Osteocyte (in vitro differentiated cells): ENCODE results near the gene CRTC1. TPM values are rescaled to one million over a fixed set of nuclear protein-coding genes. Genes with fewer than 3 reads are reported as not detected.

ENCODE experiments used
- DNase-seq: peaks from one replicate; pipeline ENCODE4 v3.0.0; 2021; ENCODE audit warnings: mixed read lengths; ENCODE audit not compliant: unreplicated experiment; ENCODE audit errors: extremely low spot score
- H3K27ac Mint-ChIP-seq: one replicate; pipeline ENCODE4 v1.8.0; 2021; ENCODE audit warnings: mild to moderate bottlenecking, mixed read lengths; ENCODE audit not compliant: unreplicated experiment
- H3K27me3 Mint-ChIP-seq: one replicate; pipeline ENCODE4 v1.8.0; 2021; ENCODE audit warnings: mixed read lengths; ENCODE audit not compliant: unreplicated experiment
- H3K36me3 Mint-ChIP-seq: one replicate; pipeline ENCODE4 v1.8.0; 2021; ENCODE audit warnings: mixed read lengths; ENCODE audit not compliant: unreplicated experiment
- H3K4me1 Mint-ChIP-seq: one replicate; pipeline ENCODE4 v1.8.0; 2021; ENCODE audit warnings: mixed read lengths; ENCODE audit not compliant: unreplicated experiment
- H3K4me3 Mint-ChIP-seq: one replicate; pipeline ENCODE4 v1.8.0; 2021; ENCODE audit warnings: mild to moderate bottlenecking, moderate library complexity, mixed read lengths; ENCODE audit not compliant: unreplicated experiment
- H3K9me3 Mint-ChIP-seq: one replicate; pipeline ENCODE4 v1.8.0; 2021; ENCODE audit warnings: mixed read lengths; ENCODE audit not compliant: unreplicated experiment
- total RNA-seq: library from RNA; stranded (reverse); gene quantifications from 2 replicates; pipeline ENCODE4 v1.2.1, GENCODE V29; 2021
- TF ChIP-seq, protein P1 (sequence below): fragments of 200-600 bp; sonication (generic); IDR thresholded peaks from 2 replicates; pipeline ENCODE4 v1.5.0; 2021; ENCODE audit warnings: antibody characterized with exemption, mild to moderate bottlenecking, moderate library complexity

The CRTC1 gene
- total RNA-seq, 1 donor from 2014 or later: 25.7 TPM

DNA sequence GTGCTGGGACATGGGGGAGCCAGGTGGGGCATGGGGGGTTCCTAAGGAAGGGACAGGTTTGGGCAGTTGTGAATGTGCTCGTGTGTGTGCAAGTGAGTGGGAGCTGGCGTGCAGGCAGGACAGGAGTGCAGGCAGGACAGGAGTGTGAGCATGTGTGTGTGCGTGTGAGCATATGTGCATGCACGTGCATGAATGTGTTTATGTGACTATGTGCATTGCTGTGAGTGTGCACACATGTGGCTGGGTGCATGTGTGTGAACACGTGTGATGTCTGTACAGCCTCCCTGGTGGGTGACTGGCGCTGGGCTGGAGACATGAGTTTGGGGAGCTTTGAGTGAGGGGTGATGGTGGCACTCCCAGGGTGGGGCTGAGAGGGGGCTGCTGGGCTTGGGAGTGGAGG lies 33.4 kb downstream of the CRTC1 start:
- no peak for DNase-seq
- Mint-ChIP-seq H3K9me3 (no peaks in the 10 kb centered on the region), H3K4me3 (no peak overlapping the region), H3K27ac (no peak overlapping the region), H3K27me3 (no peaks in the 10 kb centered on the region), H3K36me3 (peaks cover 5% of the 10 kb centered on the region), H3K4me1 (peaks cover 8% of the 10 kb centered on the region)
- TF ChIP-seq, protein P1, sequence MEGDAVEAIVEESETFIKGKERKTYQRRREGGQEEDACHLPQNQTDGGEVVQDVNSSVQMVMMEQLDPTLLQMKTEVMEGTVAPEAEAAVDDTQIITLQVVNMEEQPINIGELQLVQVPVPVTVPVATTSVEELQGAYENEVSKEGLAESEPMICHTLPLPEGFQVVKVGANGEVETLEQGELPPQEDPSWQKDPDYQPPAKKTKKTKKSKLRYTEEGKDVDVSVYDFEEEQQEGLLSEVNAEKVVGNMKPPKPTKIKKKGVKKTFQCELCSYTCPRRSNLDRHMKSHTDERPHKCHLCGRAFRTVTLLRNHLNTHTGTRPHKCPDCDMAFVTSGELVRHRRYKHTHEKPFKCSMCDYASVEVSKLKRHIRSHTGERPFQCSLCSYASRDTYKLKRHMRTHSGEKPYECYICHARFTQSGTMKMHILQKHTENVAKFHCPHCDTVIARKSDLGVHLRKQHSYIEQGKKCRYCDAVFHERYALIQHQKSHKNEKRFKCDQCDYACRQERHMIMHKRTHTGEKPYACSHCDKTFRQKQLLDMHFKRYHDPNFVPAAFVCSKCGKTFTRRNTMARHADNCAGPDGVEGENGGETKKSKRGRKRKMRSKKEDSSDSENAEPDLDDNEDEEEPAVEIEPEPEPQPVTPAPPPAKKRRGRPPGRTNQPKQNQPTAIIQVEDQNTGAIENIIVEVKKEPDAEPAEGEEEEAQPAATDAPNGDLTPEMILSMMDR: no peak

DNA sequence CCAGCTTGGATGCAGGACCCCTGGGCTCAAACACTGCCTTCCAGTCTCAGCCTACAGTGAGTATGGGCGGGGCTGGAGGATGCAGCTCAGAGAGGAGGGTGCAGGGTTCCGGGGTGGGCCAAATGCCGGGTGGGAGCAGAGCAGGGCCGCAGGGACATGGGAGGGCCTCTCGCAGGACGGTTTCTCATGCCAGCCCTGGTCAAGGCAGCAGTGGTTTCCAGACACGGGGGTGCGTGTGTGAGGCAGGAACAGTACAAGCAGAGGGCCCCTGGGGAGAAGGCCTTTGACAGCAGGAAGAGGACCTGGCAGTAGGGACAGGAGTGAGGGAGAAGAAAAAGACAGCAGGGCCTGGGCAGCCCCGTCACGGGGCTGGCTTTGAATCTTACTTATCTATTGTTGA lies 34.1 kb downstream of the CRTC1 start:
- Mint-ChIP-seq H3K4me3 (no peak overlapping the region), H3K4me1 (peaks cover 8% of the 10 kb centered on the region), H3K9me3 (no peaks in the 10 kb centered on the region), H3K27ac (no peak overlapping the region), H3K27me3 (no peaks in the 10 kb centered on the region), H3K36me3 (peaks cover 5% of the 10 kb centered on the region)
- no peak for DNase-seq
- TF ChIP-seq, protein P1: no peak

DNA sequence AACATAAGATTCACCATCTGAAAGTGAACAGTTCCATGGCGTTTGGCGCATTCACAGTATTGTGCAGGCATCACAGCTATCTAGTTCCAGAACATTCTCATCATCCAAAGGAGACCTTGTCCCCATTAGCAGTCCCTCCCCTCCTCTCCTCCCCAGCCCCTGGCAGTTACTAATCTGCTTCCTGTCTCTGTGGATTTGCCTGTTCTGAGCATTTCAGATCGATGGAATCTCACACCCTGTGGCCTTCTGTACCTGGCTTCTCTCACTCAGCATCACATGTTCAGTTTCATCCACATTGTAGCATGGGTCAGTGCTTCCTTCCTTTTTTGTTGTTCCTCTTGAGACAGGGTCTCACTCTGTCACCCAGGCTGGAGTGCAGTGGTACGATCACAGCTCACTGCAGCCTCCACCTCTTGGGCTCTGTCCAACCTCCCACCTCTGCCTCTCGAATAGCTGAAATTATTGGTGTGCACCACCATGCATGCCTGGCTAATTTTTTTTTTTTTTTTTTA lies 34.6 kb downstream of the CRTC1 start:
- H3K9me3 Mint-ChIP-seq: no peaks in the 10 kb centered on the region
- H3K4me1 Mint-ChIP-seq: peaks cover 8% of the 10 kb centered on the region
- no peak overlapping the region for H3K4me3 Mint-ChIP-seq
- H3K36me3 Mint-ChIP-seq: peaks cover 5% of the 10 kb centered on the region
- no peak overlapping the region for H3K27ac Mint-ChIP-seq
- TF ChIP-seq, protein P1: no peak
- no peaks in the 10 kb centered on the region for H3K27me3 Mint-ChIP-seq
- DNase-seq: no peak

DNA sequence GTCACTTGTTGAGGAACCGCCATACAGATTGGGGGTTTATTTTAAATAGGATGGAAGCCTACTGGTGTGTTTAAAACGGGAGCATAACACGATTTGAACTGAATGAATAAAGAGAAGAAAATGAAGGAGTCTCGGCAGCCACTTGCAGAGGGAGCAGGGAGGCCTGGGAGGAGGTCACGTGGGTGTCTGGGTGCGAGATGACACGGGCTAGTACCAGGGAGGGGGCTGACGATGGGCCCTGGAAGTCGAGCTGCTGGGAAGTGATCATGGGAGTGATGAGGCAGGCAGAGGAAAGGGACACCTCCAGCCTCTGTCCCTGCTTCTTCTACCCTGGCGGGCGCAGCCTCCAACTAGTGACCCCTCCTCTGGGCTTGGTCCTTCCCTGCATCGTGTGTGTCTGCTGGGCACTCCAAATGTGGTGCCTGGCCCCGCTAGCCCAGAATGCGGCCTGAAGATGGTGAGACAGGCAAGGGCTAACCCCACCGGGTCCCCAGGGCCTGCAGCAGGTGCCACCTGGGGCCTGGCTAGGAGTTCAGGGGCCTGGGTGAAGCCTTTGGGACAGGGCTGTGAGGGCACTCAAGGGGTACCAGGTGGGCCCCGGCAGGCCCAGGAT lies 35.5 kb downstream of the CRTC1 start:
- no peak overlapping the region for H3K4me3 Mint-ChIP-seq
- no peaks in the 10 kb centered on the region for H3K27me3 Mint-ChIP-seq
- peaks cover 8% of the 10 kb centered on the region for H3K4me1 Mint-ChIP-seq
- TF ChIP-seq, protein P1: no peak
- peaks cover 9% of the 10 kb centered on the region for H3K36me3 Mint-ChIP-seq
- no peak overlapping the region for H3K27ac Mint-ChIP-seq
- no peaks in the 10 kb centered on the region for H3K9me3 Mint-ChIP-seq
- no peak for DNase-seq

DNA sequence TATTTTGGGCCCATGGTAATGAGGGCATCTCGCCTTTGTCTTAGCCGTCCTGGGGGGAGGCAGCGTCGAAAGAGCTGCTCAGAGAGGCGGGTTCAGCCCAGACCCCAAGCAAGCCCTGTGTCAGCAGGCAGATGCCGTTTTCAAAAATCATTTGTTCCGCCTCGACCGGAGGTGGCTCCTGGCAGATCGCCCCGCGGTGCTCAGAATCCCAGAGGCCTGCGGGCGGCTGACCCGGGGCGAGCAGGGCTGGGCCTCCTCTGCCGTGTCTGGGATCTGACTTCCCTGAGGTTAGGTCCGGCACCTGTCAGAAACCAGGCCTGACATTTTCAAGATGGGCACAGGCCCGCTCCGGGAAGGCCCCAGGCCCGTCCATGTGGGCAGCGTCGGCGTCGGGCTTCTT lies 36.1 kb downstream of the CRTC1 start:
- TF ChIP-seq, protein P1: no peak
- H3K4me3 Mint-ChIP-seq: no peak overlapping the region
- no peaks in the 10 kb centered on the region for H3K9me3 Mint-ChIP-seq
- no peak for DNase-seq
- H3K36me3 Mint-ChIP-seq: peaks cover 9% of the 10 kb centered on the region
- no peak overlapping the region for H3K27ac Mint-ChIP-seq
- no peaks in the 10 kb centered on the region for H3K27me3 Mint-ChIP-seq
- H3K4me1 Mint-ChIP-seq: peaks cover 8% of the 10 kb centered on the region
